A673 (cell line): ENCODE measurements around the gene KRT82. TPM values are rescaled to one million over a fixed set of nuclear protein-coding genes. Genes with fewer than 3 reads are reported as not detected.

Experiments used
- BruUV-seq: library from RNA; stranded (reverse); fragments of 400-500 nt; replicated peaks from 2 replicates; lab custom pipeline; 2021; lab: Mats Ljungman, UMichigan
- CTCF ChIA-PET: fragments of 300-600 bp; sonication (Branson Sonifier 250); formaldehyde crosslinking; loops from one replicate; lab custom pipeline; 2022; ENCODE audit warnings: antibody characterized with exemption; lab: Charles Lee
- POLR2A ChIA-PET: fragments of 300-600 bp; sonication (Branson Sonifier 250); formaldehyde crosslinking; loops from one replicate; lab custom pipeline; 2022; ENCODE audit warnings: antibody characterized with exemption; ENCODE audit not compliant: low non-redundant PET; lab: Charles Lee
- DNase-seq: peaks from one replicate; pipeline ENCODE4 v3.0.0-alpha.2; 2015; ENCODE audit warnings: low spot score
- H3K27ac ChIP-seq: fragments of 200-600 bp; sonication (generic); 2 replicates; pipeline ENCODE4 v1.5.1; 2016; ENCODE audit warnings: mixed run types, low read depth, mild to moderate bottlenecking, mixed read lengths, antibody characterized with exemption, low read length; ENCODE audit not compliant: poor library complexity, severe bottlenecking
- H3K27me3 ChIP-seq: fragments of 200-600 bp; sonication (generic); replicated peaks from 2 replicates; pipeline ENCODE4 v1.6.1; 2017; ENCODE audit warnings: mixed run types, low read depth, mild to moderate bottlenecking, mixed read lengths, antibody characterized with exemption, low read length; ENCODE audit not compliant: insufficient read depth, poor library complexity
- H3K36me3 ChIP-seq: fragments of 200-600 bp; sonication (generic); 2 replicates; pipeline ENCODE4 v1.6.1; 2016; ENCODE audit warnings: mixed run types, mild to moderate bottlenecking, mixed read lengths, antibody characterized with exemption, low read length; ENCODE audit not compliant: insufficient read depth, poor library complexity, severe bottlenecking
- H3K4me1 ChIP-seq: fragments of 200-600 bp; sonication (generic); 2 replicates; pipeline ENCODE4 v1.6.1; 2017; ENCODE audit warnings: mixed run types, mild to moderate bottlenecking, mixed read lengths, antibody characterized with exemption, low read length; ENCODE audit not compliant: insufficient read depth, poor library complexity, severe bottlenecking
- H3K4me3 ChIP-seq: fragments of 200-600 bp; sonication (generic); 2 replicates; pipeline ENCODE4 v1.5.1; 2016; ENCODE audit warnings: low read depth, mixed run types, mild to moderate bottlenecking, mixed read lengths, low read length; ENCODE audit not compliant: poor library complexity, severe bottlenecking
- H3K9me3 ChIP-seq: fragments of 200-600 bp; sonication (generic); 2 replicates; pipeline ENCODE4 v1.6.1; 2016; ENCODE audit warnings: mixed run types, low read depth, mild to moderate bottlenecking, mixed read lengths, antibody characterized with exemption, low read length; ENCODE audit not compliant: poor library complexity, severe bottlenecking
- CTCF ChIP-seq: fragments of 300-800, 200-600 bp; sonication (generic); conservative IDR thresholded peaks from 2 replicates; pipeline ENCODE4 v1.5.1; 2017; ENCODE audit warnings: low read depth, mild to moderate bottlenecking, antibody characterized with exemption, low read length, moderate library complexity, mixed read lengths
- EZH2 ChIP-seq: fragments of 200-600 bp; sonication (generic); IDR thresholded peaks from 2 replicates; pipeline ENCODE4 v1.6.1; 2017; ENCODE audit warnings: borderline replicate concordance, low read depth, mild to moderate bottlenecking, mixed read lengths, antibody characterized with exemption, low read length; ENCODE audit not compliant: poor library complexity, severe bottlenecking
- intact Hi-C: fragments of 100-400 bp; cut with micrococcal nuclease; formaldehyde crosslinking; loops from one replicate; pipeline ENCODE4 v1.10.0; 2022; ENCODE audit not compliant: unreplicated experiment
- total RNA-seq: library from RNA; stranded (reverse); gene quantifications from 2 replicates; pipeline ENCODE4 v1.2.3, GENCODE V29; 2021

Gene KRT82
- total RNA-seq, 1 experiment from 2014 or later = not detected

DNA sequence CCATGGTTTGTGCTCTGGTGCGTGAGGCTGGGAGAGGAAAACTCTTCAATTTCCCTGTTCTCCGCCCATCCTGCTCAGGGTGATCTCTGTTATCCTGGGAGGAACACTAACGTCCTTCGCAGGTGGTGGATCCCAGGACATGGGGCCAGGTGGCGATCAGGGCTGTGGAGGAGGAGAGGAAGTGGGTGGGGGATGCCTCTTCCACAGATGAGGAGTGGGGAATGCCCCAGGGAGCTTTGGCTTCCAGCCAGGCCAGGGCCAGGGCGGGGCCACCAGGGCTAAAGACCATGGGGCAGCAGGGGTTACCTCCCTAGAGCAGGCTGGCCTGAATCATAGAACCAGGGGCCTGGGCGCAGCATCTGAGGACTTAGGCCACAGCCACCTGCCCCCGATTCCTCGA is 31.4 kb upstream of the KRT82 start:
- Histone ChIP-seq H3K27ac (no peak overlapping the region), H3K4me1 (no peaks in the 10 kb centered on the region), H3K9me3 (no peaks in the 10 kb centered on the region), H3K4me3 (no peak overlapping the region), H3K27me3 (peaks cover 3% of the 10 kb centered on the region), H3K36me3 (no peaks in the 10 kb centered on the region)
- intact Hi-C loops = no loop called here
- CTCF ChIA-PET = no interaction called here
- no TSS peak for BruUV-seq
- no peak for DNase-seq
- no peak for TF ChIP-seq EZH2
- TF ChIP-seq CTCF = no peak
- POLR2A ChIA-PET = no interaction called here

DNA sequence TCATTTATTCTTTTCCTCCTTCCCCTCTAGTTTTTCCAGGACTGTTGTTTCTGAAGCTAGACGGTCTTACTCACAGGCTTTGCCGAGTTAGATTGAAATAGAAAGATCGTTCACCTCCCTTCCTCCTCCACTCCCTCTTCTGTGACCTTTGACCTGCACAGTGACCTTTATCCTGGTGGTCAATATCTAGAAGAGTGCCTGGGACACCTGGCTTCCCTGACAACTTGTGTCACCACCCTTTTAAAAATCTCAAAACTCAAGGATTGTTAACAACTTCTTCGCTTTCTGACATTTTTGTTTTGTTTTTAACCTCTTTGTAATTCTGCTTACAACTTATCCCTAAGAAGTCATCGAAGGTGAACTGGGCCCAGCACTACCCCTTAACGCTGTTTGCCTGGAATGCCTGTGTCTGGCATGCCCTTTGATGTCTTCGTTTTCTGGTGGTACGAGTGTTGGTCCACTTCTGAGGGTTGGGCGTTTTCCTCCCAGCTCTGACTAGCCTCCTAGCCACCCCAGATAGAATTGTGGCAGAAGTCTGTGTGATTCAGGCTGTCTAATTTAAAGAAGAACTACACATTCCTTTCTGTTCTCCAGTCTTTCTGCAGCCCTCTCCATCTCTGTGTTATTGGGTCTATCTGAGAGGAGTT is 30.8 kb upstream of the KRT82 start:
- peaks cover 9% of the 10 kb centered on the region for H3K27me3 ChIP-seq
- H3K4me1 ChIP-seq = no peaks in the 10 kb centered on the region
- intact Hi-C loops = no loop called here
- H3K27ac ChIP-seq = no peak overlapping the region
- H3K9me3 ChIP-seq = no peaks in the 10 kb centered on the region
- CTCF ChIA-PET = no interaction called here
- BruUV-seq = no TSS peak
- POLR2A ChIA-PET = no interaction called here
- H3K4me3 ChIP-seq = no peak overlapping the region
- no peaks in the 10 kb centered on the region for H3K36me3 ChIP-seq
- TF ChIP-seq EZH2 (no peak), CTCF (no peak)
- DNase-seq = no peak

GRCh38 chr12:52436000-52436827 is 30.1 kb upstream of the KRT82 start:
- BruUV-seq = no TSS peak
- intact Hi-C loops = no loop called here
- TF ChIP-seq CTCF = no peak
- TF ChIP-seq EZH2 = no peak
- H3K4me1 ChIP-seq = no peaks in the 10 kb centered on the region
- H3K9me3 ChIP-seq = no peaks in the 10 kb centered on the region
- no peak for DNase-seq
- H3K4me3 ChIP-seq = no peak overlapping the region
- peaks cover 16% of the 10 kb centered on the region for H3K27me3 ChIP-seq
- no peak overlapping the region for H3K27ac ChIP-seq
- POLR2A ChIA-PET = no interaction called here
- H3K36me3 ChIP-seq = no peaks in the 10 kb centered on the region
- CTCF ChIA-PET = no interaction called here
